ENCODE data around the gene ZBTB7C.

The ZBTB7C gene

DNA sequence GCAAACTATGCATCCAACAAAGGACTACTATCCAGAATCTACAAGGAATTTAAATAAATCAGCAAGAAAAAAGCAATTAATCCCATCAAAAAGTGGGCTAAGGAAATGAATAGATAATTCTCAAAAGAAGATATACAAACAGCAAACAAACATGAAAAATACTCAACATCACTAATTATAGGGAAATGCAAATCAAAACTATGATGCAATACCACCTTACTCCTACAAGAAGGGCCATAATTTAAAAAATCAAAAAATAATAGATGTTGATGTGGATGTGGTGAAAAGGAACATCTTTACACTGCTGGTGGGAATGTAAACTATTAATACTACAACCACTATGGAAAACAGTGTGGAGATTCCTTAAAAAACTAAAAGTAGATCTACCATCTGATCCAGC lies 164.7 kb downstream of the ZBTB7C start:
- DNase-seq = no peak

- no peak for DNase-seq
Measured at GRCh38 chr18:48238636-48239035, 170.5 kb downstream of the ZBTB7C start.

DNA sequence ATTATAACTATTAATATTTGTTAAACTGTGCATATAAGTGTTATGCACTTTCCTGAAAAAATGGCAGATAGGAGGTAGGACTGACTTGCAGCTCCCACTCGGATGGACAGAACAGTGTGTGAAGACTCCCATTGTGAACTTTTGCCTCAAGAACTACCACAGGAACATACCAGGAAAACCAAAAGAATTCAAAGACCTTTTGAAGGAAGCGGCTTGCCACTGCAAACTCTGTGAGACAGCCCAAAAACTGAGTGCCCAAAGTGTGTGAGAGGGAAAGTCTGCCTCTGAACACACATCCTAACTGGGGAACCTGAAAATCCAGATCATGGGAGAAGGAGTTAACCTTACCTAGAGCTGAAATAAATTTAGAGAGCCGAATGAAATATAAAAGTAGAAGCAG lies 171.0 kb downstream of the ZBTB7C start:
- DNase-seq = no peak

GRCh38 chr18:48236822-48237221 lies 172.4 kb downstream of the ZBTB7C start:
- DNase-seq = no peak

DNA sequence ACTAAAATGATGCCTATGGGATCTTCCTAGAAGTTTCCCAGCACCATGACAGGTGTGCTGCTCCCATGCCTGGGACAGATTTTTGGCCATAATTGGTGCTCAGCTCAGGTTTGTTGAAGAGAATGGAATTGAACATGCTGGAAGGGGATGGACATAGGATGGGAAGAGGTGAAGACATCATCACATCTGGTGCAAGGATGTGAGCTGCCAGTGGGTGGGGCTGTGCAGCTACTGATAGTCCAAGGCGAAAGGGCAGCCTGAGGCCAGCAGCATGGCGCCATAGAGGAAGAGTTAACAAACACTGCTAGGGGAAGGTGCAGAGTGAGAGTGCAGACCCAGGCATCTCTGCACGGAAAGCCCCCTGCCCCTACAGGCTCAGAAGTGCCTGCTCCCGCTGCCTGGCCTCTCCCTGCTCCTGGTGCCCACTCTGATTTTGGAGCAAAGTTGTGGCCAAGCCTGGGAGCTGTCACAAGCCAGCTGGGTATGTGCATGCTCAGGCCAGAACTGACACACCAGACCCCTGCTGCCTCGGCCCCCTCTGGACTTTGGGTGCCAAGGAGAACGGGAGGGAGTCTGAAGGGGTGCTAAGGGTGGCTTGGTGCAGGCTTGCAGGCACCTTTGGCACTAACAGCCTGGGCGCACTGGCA lies 178.6 kb downstream of the ZBTB7C start:
- DNase-seq = peak; percentile 53 to 64

DNA sequence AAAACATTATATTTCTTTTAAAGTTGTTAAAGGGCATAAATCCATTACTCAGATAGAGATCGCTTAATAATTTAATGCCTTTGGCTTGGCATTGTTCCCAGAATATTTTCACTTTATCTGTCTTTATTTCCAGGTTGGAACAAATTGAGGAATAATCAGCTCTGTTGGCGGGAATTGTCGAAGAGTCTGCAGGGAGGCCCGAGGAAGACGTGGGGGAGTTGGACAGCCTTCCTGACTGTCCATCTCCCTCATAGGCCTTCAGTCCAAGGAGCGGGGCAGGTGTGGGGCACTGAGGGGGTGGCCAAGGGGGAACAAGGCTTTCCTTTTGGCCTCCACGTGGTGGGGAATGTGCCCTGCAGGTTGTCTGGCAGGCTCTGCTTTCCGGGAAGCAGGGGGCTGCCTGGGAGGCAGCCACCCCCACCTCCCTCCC lies 179.6 kb downstream of the ZBTB7C start:
- no peak for DNase-seq

- DNase-seq = no peak
Measured at GRCh38 chr18:48228841-48229240, 180.3 kb downstream of the ZBTB7C start.

- no peak for DNase-seq
Measured at GRCh38 chr18:48228301-48228715, 180.9 kb downstream of the ZBTB7C start.

GRCh38 chr18:48227206-48227605 lies 182.0 kb downstream of the ZBTB7C start:
- DNase-seq = peak; percentile 37 to 60

GRCh38 chr18:48226401-48226800 lies 182.8 kb downstream of the ZBTB7C start:
- no peak for DNase-seq

DNA sequence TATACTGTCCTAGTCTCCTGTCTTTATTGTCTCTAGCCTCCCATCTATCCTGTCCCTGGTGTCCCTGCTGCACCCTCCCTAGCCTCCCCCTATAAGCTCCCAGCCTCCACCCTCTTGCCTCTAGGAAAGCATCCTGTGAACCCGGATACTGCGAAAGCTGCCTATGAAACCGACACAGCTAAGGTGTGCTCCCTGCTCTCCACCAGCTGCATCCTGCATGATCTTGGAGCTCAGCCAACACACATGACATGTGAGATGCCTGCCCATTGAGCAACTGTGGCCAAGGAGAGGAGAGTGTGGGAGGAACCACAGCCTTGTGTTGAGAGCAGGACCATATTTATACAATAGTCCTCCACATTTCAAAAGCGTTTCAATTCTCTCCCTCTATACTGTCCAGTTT lies 187.1 kb downstream of the ZBTB7C start:
- DNase-seq = peak in 1 of 2 experiments; percentile 1

- no peak for DNase-seq
Measured at GRCh38 chr18:48219810-48220499, 189.2 kb downstream of the ZBTB7C start.

GRCh38 chr18:48219037-48219809 lies 190.0 kb downstream of the ZBTB7C start:
- no peak for DNase-seq

DNA sequence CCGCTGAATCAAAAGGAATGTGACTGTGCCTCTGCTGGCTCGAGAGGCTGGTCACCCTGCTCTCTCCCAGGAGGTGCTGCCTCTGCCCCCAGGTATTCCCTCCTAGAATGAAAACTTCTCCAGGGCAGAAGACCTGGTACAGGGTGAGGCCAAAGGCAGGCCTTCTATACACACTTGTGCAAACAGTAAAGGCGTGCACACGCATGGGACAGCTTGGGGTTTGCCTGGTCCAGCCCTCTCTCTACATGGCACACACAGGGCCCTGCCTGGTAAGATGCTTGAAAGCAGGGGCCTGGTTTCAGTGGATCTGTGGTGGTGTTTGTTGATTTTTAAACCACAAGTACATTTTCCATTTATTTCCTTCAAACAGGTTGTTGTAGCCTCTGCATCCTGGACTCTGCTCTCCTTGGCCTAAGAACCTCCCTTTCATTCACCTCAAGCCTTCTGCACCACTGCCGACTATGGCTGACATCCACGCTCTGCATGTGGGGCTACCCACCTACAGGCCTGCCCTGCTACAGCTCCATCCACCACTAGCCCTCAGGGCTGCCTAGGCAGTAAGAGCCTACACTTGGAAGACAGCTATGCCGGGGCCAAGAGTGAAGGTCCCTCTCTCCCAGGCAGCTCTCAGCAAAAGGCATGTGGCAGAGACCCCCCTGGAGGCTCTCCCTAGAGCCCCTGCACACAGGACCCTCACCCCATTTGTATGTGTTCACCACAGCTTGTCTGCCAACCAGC lies 190.7 kb downstream of the ZBTB7C start:
- DNase-seq = no peak

- DNase-seq = no peak
Measured at GRCh38 chr18:48217258-48218250, 191.6 kb downstream of the ZBTB7C start.

DNA sequence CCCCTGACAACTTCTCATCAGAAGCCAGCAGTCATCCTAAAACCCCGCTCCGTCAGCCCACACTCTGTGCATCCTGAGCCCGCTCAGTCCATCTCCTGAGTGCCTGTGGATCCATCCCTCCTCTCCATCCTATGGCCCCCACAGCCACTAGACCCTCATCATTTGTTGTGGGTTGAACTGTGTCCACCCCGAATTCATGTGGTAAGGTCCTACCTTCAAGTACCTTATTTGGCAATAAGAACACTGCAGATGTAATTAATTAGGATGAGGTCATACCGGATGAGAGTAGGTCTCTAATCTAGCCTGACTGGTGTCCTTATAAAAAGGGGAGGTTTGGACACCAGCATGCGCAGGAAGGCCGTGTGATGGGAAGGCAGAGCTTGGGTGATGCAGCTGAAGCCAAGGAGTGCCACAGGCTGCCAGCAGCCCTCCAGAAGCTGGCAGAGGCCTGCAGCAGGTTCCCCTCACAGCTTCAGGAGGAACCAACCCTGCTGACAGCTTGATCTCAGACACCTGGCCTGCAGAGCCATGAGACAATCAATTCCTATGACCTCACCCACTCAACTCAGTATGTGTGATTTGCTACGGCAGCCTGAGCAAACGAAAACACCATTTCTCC lies 192.4 kb downstream of the ZBTB7C start:
- no peak for DNase-seq

DNA sequence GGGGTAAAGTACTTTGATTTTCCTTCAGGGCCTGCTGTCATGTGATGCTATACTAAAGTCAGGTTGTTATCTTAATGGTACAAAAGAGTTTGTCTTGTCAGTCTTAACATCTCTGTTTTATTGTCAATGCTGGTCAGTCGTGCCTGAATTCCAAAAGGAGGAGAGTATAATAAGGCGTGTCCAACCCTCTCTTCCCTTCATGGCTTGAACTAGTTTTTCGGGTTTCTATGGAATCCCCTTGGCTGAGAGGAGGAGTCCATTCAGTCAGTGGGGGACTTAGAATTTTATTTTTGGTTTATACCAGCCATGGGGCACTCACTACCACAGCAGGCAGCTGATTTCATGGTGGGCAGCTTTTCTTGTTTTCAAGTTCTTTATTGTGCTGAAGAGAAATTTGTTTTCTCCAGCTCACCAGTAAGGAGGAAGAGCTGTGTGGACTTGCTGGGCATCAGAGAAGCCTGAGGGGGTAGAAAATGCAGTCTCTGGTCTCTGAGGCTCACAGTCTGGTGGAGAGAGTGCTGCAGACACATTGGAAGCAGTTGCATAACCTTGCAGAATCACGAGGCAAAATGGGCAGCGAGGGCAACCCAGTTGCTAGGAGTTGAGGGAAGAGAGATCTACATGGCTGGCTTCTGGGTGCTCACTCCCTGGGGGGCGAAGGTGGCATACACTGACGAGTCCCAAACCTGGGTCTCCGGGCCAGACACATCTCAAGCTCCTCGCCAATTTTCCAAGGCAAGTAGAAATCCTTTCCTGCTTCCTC lies 193.1 kb downstream of the ZBTB7C start:
- DNase-seq = no peak

DNA sequence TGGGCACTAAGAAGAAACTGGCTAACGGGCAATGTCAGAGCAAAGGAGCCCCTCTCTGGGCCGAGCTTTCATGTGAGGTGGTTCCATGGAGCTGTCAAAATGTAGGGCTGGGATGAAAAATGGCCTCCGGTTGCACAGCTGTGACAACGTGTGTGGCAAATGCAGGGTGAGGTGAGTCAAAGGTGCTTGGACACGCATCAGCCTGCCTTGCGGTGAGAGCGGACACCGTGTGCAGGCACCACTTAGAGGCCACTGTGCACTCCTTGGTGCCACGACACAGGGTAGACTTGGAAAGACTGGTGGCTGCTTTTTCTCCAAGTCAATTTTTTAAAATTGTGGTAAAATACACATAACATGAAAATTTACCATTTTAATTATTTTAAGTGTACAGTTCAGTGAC lies 195.4 kb downstream of the ZBTB7C start:
- no peak for DNase-seq

- no peak for DNase-seq
Measured at GRCh38 chr18:48208432-48209140, 200.6 kb downstream of the ZBTB7C start.

GRCh38 chr18:48207733-48208132 lies 201.4 kb downstream of the ZBTB7C start:
- DNase-seq = no peak

All from Kasumi-1 (cell line).